WTC11 (cell line): ENCODE results near the gene RBM47. TPM values are rescaled to one million over a fixed set of nuclear protein-coding genes. Genes with fewer than 3 reads are reported as not detected.
"Not testable (repeated sequence)": the region's sequence is repeated elsewhere in the genome, so short reads cannot be mapped to it uniquely, and the experiment has no call there.

Source experiments
- ATAC-seq: fragments of 200-7000 bp; cut with Tn5 transposase; 2 replicates; pipeline ENCODE4 v1.10.0; 2021; ENCODE audit warnings: mild to moderate bottlenecking, moderate library complexity
- CTCF ChIA-PET: fragments of 300-600 bp; sonication (Branson Sonifier 250); formaldehyde crosslinking; loops from one replicate; lab custom pipeline; 2021; ENCODE audit warnings: antibody characterized with exemption; lab: Charles Lee
- POLR2A ChIA-PET: fragments of 350-600 bp; sonication (Branson Sonifier 250); formaldehyde crosslinking; loops from one replicate; lab custom pipeline; 2021; ENCODE audit warnings: antibody characterized with exemption; lab: Charles Lee
- DNase-seq: peaks from one replicate; pipeline ENCODE4 v3.0.0; 2021; ENCODE audit warnings: low spot score
- H3K27ac Mint-ChIP-seq: 2 replicates; pipeline ENCODE4 v1.8.0; 2021; ENCODE audit warnings: mixed read lengths
- H3K27me3 Mint-ChIP-seq: 2 replicates; pipeline ENCODE4 v1.8.0; 2021; ENCODE audit warnings: low read depth, mild to moderate bottlenecking, moderate library complexity, mixed read lengths
- H3K36me3 Mint-ChIP-seq: 2 replicates; pipeline ENCODE4 v1.8.0; 2021; ENCODE audit warnings: mixed read lengths
- H3K4me1 Mint-ChIP-seq: 2 replicates; pipeline ENCODE4 v1.8.0; 2022; ENCODE audit warnings: mixed read lengths
- H3K4me3 Mint-ChIP-seq: 2 replicates; pipeline ENCODE4 v1.8.0; 2021; ENCODE audit warnings: mild to moderate bottlenecking, moderate library complexity, mixed read lengths
- H3K9me3 Mint-ChIP-seq: 2 replicates; pipeline ENCODE4 v1.8.0; 2021; ENCODE audit warnings: mixed read lengths
- CREM ChIP-seq: sonication (generic); formaldehyde crosslinking; IDR thresholded peaks from 2 replicates; pipeline ENCODE4 v1.8.1; 2022; ENCODE audit warnings: mild to moderate bottlenecking, missing genetic modification reagents, moderate library complexity
- EMX1 ChIP-seq: fragments of 250-450 bp; sonication (Bioruptor Pico); IDR thresholded peaks from 2 replicates; pipeline ENCODE4 v1.8.0; 2021; ENCODE audit warnings: mild to moderate bottlenecking
- HMGA2 ChIP-seq: fragments of 250-450 bp; sonication (Bioruptor Pico); IDR thresholded peaks from 2 replicates; pipeline ENCODE4 v1.4.0; 2021; ENCODE audit warnings: mild to moderate bottlenecking, moderate library complexity
- MYBL2 ChIP-seq: sonication (generic); formaldehyde crosslinking; IDR thresholded peaks from 2 replicates; pipeline ENCODE4 v1.8.1; 2023; ENCODE audit warnings: mild to moderate bottlenecking, moderate library complexity, missing genetic modification reagents
- PRRX2 ChIP-seq: fragments of 250-450 bp; sonication (Bioruptor Pico); IDR thresholded peaks from 2 replicates; pipeline ENCODE4 v1.8.0; 2021; ENCODE audit warnings: mild to moderate bottlenecking
- RORB ChIP-seq: fragments of 250-450 bp; sonication (Bioruptor Pico); IDR thresholded peaks from 2 replicates; pipeline ENCODE4 v1.9.0; 2021; ENCODE audit warnings: mild to moderate bottlenecking
- TEAD4 ChIP-seq: sonication (generic); formaldehyde crosslinking; IDR thresholded peaks from 2 replicates; pipeline ENCODE4 v1.8.0; 2022; ENCODE audit warnings: mild to moderate bottlenecking, missing genetic modification reagents
- ZNF219 ChIP-seq: sonication (generic); formaldehyde crosslinking; IDR thresholded peaks from 2 replicates; pipeline ENCODE4 v1.8.0; 2023; ENCODE audit warnings: missing genetic modification reagents, mild to moderate bottlenecking, borderline replicate concordance
- ZNF671 ChIP-seq: fragments of 250-450 bp; sonication (Bioruptor Pico); IDR thresholded peaks from 2 replicates; pipeline ENCODE4 v1.8.0; 2021; ENCODE audit warnings: mild to moderate bottlenecking
- total RNA-seq: library from RNA; stranded (reverse); gene quantifications from 3 replicates; pipeline ENCODE4 v1.2.3, GENCODE V29; 2021
- TF ChIP-seq, protein P1 (sequence below): sonication (generic); formaldehyde crosslinking; IDR thresholded peaks from 2 replicates; pipeline ENCODE4 v1.8.0; 2023; ENCODE audit warnings: mild to moderate bottlenecking, missing genetic modification reagents
- TF ChIP-seq, protein P2 (sequence below): sonication (generic); formaldehyde crosslinking; IDR thresholded peaks from 2 replicates; pipeline ENCODE4 v1.8.1; 2023; ENCODE audit warnings: mild to moderate bottlenecking, moderate library complexity, missing genetic modification reagents
- TF ChIP-seq, protein P3 (sequence below): sonication (generic); formaldehyde crosslinking; IDR thresholded peaks from 2 replicates; pipeline ENCODE4 v1.8.0; 2022; ENCODE audit warnings: mild to moderate bottlenecking, missing genetic modification reagents
- TF ChIP-seq, protein P4 (sequence below): sonication (generic); formaldehyde crosslinking; IDR thresholded peaks from 2 replicates; pipeline ENCODE4 v1.8.1; 2023; ENCODE audit warnings: mild to moderate bottlenecking, missing genetic modification reagents
- TF ChIP-seq, protein P5 (sequence below): sonication (generic); formaldehyde crosslinking; IDR thresholded peaks from 2 replicates; pipeline ENCODE4 v1.8.0; 2023; ENCODE audit warnings: missing genetic modification reagents, mild to moderate bottlenecking, borderline replicate concordance
- TF ChIP-seq, protein P6 (sequence below): fragments of 250-450 bp; sonication (Bioruptor Pico); IDR thresholded peaks from 2 replicates; pipeline ENCODE4 v2.1.2; 2022; ENCODE audit warnings: mild to moderate bottlenecking, moderate library complexity

The RBM47 gene
- total RNA-seq, 1 experiment from 2014 or later: 97.9 TPM

DNA sequence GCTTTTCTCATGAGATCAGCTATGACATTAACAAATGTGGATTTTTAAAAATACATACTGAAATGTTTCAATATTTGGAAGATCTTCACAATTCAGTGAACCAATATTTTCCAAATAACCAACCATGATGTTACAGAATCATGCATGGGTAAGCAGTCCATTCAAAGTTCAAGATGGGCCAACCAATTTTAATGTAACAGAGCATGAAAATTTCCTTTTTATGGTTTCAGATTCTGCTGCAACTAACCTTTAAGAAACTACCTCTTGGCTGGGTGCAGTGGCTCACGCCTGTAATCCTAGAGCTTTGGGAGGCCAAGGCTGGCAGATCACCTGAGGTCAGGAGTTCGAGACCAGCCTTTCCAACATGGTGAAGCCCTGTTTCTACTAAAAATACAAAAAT is 107.7 kb downstream of the RBM47 start:
- peaks cover 39% of the 10 kb centered on the region for H3K4me1 Mint-ChIP-seq
- H3K4me3 Mint-ChIP-seq: no peak overlapping the region
- ATAC-seq (no peak), DNase-seq (no peak)
- H3K27ac Mint-ChIP-seq: no peak overlapping the region
- H3K27me3 Mint-ChIP-seq: no peaks in the 10 kb centered on the region
- POLR2A ChIA-PET: interaction anchor here (0.7 kb wide), 1 partner anchor 315 kb away, joined by 8 read pairs; no protein-coding TSS in a partner anchor
- H3K36me3 Mint-ChIP-seq: peaks cover 19% of the 10 kb centered on the region
- TF ChIP-seq TEAD4 (CRISPR knock-in tag): no peak
- no peak for TF ChIP-seq PRRX2
- TF ChIP-seq, protein P1, sequence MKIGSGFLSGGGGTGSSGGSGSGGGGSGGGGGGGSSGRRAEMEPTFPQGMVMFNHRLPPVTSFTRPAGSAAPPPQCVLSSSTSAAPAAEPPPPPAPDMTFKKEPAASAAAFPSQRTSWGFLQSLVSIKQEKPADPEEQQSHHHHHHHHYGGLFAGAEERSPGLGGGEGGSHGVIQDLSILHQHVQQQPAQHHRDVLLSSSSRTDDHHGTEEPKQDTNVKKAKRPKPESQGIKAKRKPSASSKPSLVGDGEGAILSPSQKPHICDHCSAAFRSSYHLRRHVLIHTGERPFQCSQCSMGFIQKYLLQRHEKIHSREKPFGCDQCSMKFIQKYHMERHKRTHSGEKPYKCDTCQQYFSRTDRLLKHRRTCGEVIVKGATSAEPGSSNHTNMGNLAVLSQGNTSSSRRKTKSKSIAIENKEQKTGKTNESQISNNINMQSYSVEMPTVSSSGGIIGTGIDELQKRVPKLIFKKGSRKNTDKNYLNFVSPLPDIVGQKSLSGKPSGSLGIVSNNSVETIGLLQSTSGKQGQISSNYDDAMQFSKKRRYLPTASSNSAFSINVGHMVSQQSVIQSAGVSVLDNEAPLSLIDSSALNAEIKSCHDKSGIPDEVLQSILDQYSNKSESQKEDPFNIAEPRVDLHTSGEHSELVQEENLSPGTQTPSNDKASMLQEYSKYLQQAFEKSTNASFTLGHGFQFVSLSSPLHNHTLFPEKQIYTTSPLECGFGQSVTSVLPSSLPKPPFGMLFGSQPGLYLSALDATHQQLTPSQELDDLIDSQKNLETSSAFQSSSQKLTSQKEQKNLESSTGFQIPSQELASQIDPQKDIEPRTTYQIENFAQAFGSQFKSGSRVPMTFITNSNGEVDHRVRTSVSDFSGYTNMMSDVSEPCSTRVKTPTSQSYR (CRISPR knock-in tag): no peak
- TF ChIP-seq ZNF671 (CRISPR knock-in tag): no peak
- TF ChIP-seq, protein P2, sequence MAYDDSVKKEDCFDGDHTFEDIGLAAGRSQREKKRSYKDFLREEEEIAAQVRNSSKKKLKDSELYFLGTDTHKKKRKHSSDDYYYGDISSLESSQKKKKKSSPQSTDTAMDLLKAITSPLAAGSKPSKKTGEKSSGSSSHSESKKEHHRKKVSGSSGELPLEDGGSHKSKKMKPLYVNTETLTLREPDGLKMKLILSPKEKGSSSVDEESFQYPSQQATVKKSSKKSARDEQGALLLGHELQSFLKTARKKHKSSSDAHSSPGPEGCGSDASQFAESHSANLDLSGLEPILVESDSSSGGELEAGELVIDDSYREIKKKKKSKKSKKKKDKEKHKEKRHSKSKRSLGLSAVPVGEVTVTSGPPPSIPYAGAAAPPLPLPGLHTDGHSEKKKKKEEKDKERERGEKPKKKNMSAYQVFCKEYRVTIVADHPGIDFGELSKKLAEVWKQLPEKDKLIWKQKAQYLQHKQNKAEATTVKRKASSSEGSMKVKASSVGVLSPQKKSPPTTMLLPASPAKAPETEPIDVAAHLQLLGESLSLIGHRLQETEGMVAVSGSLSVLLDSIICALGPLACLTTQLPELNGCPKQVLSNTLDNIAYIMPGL (CRISPR knock-in tag): no peak
- TF ChIP-seq, protein P3, sequence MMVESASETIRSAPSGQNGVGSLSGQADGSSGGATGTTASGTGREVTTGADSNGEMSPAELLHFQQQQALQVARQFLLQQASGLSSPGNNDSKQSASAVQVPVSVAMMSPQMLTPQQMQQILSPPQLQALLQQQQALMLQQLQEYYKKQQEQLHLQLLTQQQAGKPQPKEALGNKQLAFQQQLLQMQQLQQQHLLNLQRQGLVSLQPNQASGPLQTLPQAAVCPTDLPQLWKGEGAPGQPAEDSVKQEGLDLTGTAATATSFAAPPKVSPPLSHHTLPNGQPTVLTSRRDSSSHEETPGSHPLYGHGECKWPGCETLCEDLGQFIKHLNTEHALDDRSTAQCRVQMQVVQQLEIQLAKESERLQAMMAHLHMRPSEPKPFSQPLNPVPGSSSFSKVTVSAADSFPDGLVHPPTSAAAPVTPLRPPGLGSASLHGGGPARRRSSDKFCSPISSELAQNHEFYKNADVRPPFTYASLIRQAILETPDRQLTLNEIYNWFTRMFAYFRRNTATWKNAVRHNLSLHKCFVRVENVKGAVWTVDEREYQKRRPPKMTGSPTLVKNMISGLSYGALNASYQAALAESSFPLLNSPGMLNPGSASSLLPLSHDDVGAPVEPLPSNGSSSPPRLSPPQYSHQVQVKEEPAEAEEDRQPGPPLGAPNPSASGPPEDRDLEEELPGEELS (CRISPR knock-in tag): no peak
- TF ChIP-seq, protein P4, sequence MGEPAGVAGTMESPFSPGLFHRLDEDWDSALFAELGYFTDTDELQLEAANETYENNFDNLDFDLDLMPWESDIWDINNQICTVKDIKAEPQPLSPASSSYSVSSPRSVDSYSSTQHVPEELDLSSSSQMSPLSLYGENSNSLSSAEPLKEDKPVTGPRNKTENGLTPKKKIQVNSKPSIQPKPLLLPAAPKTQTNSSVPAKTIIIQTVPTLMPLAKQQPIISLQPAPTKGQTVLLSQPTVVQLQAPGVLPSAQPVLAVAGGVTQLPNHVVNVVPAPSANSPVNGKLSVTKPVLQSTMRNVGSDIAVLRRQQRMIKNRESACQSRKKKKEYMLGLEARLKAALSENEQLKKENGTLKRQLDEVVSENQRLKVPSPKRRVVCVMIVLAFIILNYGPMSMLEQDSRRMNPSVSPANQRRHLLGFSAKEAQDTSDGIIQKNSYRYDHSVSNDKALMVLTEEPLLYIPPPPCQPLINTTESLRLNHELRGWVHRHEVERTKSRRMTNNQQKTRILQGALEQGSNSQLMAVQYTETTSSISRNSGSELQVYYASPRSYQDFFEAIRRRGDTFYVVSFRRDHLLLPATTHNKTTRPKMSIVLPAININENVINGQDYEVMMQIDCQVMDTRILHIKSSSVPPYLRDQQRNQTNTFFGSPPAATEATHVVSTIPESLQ (CRISPR knock-in tag): no peak
- no peak for TF ChIP-seq CREM (CRISPR knock-in tag)
- TF ChIP-seq EMX1: no peak
- TF ChIP-seq RORB: no peak
- TF ChIP-seq, protein P5, sequence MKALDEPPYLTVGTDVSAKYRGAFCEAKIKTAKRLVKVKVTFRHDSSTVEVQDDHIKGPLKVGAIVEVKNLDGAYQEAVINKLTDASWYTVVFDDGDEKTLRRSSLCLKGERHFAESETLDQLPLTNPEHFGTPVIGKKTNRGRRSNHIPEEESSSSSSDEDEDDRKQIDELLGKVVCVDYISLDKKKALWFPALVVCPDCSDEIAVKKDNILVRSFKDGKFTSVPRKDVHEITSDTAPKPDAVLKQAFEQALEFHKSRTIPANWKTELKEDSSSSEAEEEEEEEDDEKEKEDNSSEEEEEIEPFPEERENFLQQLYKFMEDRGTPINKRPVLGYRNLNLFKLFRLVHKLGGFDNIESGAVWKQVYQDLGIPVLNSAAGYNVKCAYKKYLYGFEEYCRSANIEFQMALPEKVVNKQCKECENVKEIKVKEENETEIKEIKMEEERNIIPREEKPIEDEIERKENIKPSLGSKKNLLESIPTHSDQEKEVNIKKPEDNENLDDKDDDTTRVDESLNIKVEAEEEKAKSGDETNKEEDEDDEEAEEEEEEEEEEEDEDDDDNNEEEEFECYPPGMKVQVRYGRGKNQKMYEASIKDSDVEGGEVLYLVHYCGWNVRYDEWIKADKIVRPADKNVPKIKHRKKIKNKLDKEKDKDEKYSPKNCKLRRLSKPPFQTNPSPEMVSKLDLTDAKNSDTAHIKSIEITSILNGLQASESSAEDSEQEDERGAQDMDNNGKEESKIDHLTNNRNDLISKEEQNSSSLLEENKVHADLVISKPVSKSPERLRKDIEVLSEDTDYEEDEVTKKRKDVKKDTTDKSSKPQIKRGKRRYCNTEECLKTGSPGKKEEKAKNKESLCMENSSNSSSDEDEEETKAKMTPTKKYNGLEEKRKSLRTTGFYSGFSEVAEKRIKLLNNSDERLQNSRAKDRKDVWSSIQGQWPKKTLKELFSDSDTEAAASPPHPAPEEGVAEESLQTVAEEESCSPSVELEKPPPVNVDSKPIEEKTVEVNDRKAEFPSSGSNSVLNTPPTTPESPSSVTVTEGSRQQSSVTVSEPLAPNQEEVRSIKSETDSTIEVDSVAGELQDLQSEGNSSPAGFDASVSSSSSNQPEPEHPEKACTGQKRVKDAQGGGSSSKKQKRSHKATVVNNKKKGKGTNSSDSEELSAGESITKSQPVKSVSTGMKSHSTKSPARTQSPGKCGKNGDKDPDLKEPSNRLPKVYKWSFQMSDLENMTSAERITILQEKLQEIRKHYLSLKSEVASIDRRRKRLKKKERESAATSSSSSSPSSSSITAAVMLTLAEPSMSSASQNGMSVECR: no peak
- H3K9me3 Mint-ChIP-seq: no peaks in the 10 kb centered on the region
- CTCF ChIA-PET: no interaction called here

DNA sequence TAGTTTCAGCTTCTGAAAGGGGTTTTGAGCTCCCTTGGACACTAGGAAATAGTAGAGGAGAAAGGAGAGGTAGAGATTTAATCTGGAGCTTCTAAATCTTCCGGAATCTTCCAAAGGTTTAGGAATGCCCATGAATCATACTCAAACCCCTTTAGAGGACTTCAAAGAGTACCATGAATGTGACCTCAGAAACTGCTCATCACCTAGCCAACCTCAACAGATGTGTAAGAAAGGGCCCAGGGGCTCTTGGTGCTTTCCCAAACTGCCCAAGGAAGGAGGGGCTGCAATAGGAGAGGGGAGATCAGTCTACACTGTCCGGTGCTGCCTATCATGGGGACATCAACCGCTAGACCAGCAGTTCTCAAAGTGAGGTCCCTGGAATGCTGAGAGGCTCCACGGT is 109.1 kb downstream of the RBM47 start:
- no peaks in the 10 kb centered on the region for H3K9me3 Mint-ChIP-seq
- ChIA-PET CTCF (no interaction called here), POLR2A (no interaction called here)
- DNase-seq (no peak), ATAC-seq (no peak)
- no peak for TF ChIP-seq MYBL2
- TF ChIP-seq, protein P6, sequence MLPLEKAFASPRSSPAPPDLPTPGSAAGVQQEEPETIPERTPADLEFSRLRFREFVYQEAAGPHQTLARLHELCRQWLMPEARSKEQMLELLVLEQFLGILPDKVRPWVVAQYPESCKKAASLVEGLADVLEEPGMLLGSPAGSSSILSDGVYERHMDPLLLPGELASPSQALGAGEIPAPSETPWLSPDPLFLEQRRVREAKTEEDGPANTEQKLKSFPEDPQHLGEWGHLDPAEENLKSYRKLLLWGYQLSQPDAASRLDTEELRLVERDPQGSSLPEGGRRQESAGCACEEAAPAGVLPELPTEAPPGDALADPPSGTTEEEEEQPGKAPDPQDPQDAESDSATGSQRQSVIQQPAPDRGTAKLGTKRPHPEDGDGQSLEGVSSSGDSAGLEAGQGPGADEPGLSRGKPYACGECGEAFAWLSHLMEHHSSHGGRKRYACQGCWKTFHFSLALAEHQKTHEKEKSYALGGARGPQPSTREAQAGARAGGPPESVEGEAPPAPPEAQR (CRISPR knock-in tag): no peak
- TF ChIP-seq HMGA2 (CRISPR knock-in tag): no peak
- no peak for TF ChIP-seq ZNF219 (CRISPR knock-in tag)
- no peaks in the 10 kb centered on the region for H3K27me3 Mint-ChIP-seq
- peaks cover 19% of the 10 kb centered on the region for H3K36me3 Mint-ChIP-seq
- peak overlapping the region; percentile 65; the same call in 1 of the 2 replicates for H3K27ac Mint-ChIP-seq
- peaks cover 40% of the 10 kb centered on the region for H3K4me1 Mint-ChIP-seq
- no peak overlapping the region for H3K4me3 Mint-ChIP-seq

DNA sequence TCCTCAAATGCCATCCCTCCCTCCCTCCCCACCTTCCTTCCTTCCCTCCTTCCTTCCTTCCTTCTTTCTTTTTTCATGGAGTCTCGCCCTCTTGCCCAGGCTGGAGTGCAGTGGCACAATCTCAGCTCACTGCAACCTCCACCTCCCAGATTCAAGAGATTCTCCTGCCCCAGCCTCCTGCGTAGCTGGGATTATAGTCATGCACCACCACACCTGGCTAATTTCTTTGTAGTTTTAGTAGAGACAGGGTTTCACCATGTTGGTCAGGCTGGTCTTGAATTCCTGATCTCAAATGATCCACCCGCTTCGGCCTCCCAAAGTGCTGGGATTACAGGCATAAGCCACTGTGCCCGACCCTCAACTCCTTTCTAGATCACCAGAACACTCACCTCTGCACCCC is 112.6 kb downstream of the RBM47 start:
- POLR2A ChIA-PET: interaction anchor here (0.8 kb wide), 1 partner anchor 9 kb away, joined by 3 read pairs; no protein-coding TSS in a partner anchor
- not testable (repeated sequence) for H3K27me3 Mint-ChIP-seq, ATAC-seq, DNase-seq, H3K4me3 Mint-ChIP-seq, H3K9me3 Mint-ChIP-seq
- Mint-ChIP-seq H3K36me3 (peaks cover 14% of the 10 kb centered on the region; the same call in 1 of the 2 replicates), H3K27ac (peak overlapping the region; percentile 73; the same call in 1 of the 2 replicates), H3K4me1 (peaks cover 44% of the 10 kb centered on the region)
- CTCF ChIA-PET: interaction anchor here (0.6 kb wide), 1 partner anchor 86 kb away, joined by 4 read pairs; no protein-coding TSS in a partner anchor
